ENCODE data around the gene TMOD1.
A peak's percentile ranks its signal among the peaks of the same experiment; 100 is the strongest.

TMOD1 gene

DNA sequence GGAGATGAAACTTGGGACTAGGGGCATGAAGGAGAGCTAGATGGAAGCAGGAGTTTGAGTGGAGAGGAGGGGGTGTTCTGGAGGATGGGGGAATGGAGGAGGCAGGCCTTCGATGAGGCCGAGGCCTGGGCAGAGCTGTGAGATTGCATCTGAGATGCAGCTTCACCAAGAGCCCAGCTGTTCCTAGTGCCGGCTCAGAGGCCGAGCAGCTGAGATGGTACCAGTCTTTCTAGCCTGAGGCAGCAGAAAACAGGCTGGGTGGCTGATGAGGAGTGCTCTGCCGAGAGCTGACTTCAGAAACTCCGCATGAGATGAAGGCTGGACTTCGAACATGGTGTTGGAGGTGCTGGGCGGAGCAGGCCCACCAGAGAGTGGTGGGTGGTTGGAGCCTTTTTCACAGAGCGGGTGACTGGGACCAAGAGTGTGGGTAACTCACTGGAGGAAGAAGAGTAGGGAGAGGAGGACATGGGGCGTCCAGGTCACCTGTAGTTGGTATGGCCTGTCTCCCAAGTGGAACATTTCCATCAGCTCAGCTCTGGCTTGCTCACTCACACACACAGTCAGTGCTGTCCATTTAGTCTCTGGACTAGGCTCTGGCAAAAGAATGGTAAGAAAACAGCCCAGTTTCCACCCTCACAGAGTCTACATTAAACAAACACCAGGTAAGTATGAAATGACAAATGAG lies 54.7 kb downstream of the TMOD1 start:
- Histone ChIP-seq H2BK120ac (ENCODE audit: low read depth, low read length) (no peak overlapping the region), H3K18ac (ENCODE audit: low read depth in 1 of 2, low read length in 2 of 2) (no peak overlapping the region), H2BK12ac (ENCODE audit: low read length in 2 of 2) (no peak overlapping the region), H4K91ac (ENCODE audit: low read length) (no peak overlapping the region), H3K14ac (ENCODE audit: low read length in 2 of 2) (peak overlapping the region in 1 of 2 experiments; percentile 57), H3K9me3 (ENCODE audit: control insufficient read depth, low read length) (no peaks in the 10 kb centered on the region), H3K4me2 (ENCODE audit: low read length, poor library complexity, severe bottlenecking) (no peak overlapping the region), H3K9ac (ENCODE audit: low read length) (no peak overlapping the region), H4K8ac (ENCODE audit: low read length) (no peak overlapping the region), H2AFZ (ENCODE audit: low read depth, low read length) (no peak overlapping the region), H3K4ac (ENCODE audit: low read depth in 1 of 2, low read length in 2 of 2) (no peak overlapping the region), H3K27me3 (ENCODE audit: control insufficient read depth in 1 of 2, insufficient read depth in 1 of 2, low read length in 2 of 2) (peaks cover 18 to 35% of the 10 kb centered on the region in 2 experiments), H3K23ac (ENCODE audit: low read length in 2 of 2) (no peak overlapping the region), H3K4me3 (ENCODE audit: insufficient read depth in 1 of 2, low read depth in 1 of 2, low read length in 2 of 2) (no peak overlapping the region), H3K4me1 (ENCODE audit: control insufficient read depth, insufficient read depth, low read depth, low read length) (no peaks in the 10 kb centered on the region), H3K27ac (ENCODE audit: low read length, poor library complexity, severe bottlenecking) (no peak overlapping the region), H2AK5ac (ENCODE audit: low read length, severe bottlenecking) (no peak overlapping the region), H3K79me1 (replicated peaks; ENCODE audit: low read length, poor library complexity, severe bottlenecking) (no peaks in the 10 kb centered on the region), H2BK15ac (ENCODE audit: low read depth, poor library complexity, severe bottlenecking) (no peak overlapping the region), H2BK5ac (ENCODE audit: low read depth, low read length, poor library complexity, severe bottlenecking) (no peak overlapping the region), H3K36me3 (ENCODE audit: control insufficient read depth in 1 of 2, insufficient read depth in 2 of 2, low read depth in 1 of 2, low read length in 2 of 2) (no peaks in the 10 kb centered on the region)
- no peak for DNase-seq
- 89% methylated on average over 10 of the region's 10 CpGs for WGBS

DNA sequence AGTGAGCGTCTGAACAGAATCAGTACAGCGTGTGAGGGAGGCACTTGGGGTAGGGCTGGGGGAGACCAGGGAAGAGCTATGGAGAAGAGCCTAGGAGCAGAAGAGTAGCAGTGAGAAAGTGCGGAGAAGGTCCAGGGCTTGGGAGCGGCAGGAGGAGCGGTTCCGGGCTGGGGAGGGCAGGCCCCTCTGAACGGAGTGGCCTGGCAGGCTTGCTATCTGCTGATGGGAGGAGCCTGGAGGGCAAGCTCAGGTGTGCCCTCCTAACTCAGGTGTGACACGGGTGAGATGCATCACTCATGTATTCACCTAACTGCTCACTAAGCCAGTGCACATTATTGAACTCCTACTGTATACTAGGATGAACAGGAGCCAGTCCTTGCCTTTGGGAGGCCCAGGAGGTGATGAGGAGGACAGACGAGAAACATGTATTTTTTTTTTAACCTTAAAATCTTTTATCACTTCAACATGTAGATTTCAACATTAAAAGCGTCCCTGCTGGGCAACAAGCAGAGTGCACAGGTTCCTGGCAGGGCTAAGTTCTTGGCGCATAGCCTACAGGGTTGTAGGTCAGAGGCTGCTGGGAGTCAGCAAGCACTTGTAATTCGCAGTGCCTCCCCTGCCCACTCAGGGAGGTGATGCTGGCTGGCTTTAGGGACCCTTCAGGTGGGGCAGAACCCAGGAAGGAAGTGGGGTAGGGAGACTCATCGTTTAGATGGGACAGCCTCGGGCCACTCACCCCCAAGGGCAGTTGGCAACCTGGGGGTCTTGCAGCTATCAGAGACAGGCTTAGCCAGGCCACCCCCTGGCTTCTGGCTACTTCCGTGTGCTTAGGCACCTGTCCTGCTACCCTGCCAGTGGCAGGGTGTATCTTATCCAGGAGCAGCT lies 55.5 kb downstream of the TMOD1 start:
- Histone ChIP-seq H3K4ac (ENCODE audit: low read depth in 1 of 2, low read length in 2 of 2) (no peak overlapping the region), H2AFZ (ENCODE audit: low read depth, low read length) (no peak overlapping the region), H2BK12ac (ENCODE audit: low read length in 2 of 2) (no peak overlapping the region), H3K27ac (ENCODE audit: low read length, poor library complexity, severe bottlenecking) (no peak overlapping the region), H3K14ac (ENCODE audit: low read length in 2 of 2) (no peak overlapping the region), H4K8ac (ENCODE audit: low read length) (no peak overlapping the region), H3K18ac (ENCODE audit: low read depth in 1 of 2, low read length in 2 of 2) (no peak overlapping the region), H2BK15ac (ENCODE audit: low read depth, poor library complexity, severe bottlenecking) (no peak overlapping the region), H3K23ac (ENCODE audit: low read length in 2 of 2) (no peak overlapping the region), H3K79me1 (replicated peaks; ENCODE audit: low read length, poor library complexity, severe bottlenecking) (no peaks in the 10 kb centered on the region), H3K36me3 (ENCODE audit: control insufficient read depth in 1 of 2, insufficient read depth in 2 of 2, low read depth in 1 of 2, low read length in 2 of 2) (no peaks in the 10 kb centered on the region), H2BK5ac (ENCODE audit: low read depth, low read length, poor library complexity, severe bottlenecking) (no peak overlapping the region), H3K4me3 (ENCODE audit: insufficient read depth in 1 of 2, low read depth in 1 of 2, low read length in 2 of 2) (no peak overlapping the region), H4K91ac (ENCODE audit: low read length) (no peak overlapping the region), H3K4me2 (ENCODE audit: low read length, poor library complexity, severe bottlenecking) (no peak overlapping the region), H2AK5ac (ENCODE audit: low read length, severe bottlenecking) (no peak overlapping the region), H3K9ac (ENCODE audit: low read length) (no peak overlapping the region), H3K4me1 (ENCODE audit: control insufficient read depth, insufficient read depth, low read depth, low read length) (no peaks in the 10 kb centered on the region), H2BK120ac (ENCODE audit: low read depth, low read length) (no peak overlapping the region), H3K27me3 (ENCODE audit: control insufficient read depth in 1 of 2, insufficient read depth in 1 of 2, low read length in 2 of 2) (peaks cover 22 to 36% of the 10 kb centered on the region in 2 experiments), H3K9me3 (ENCODE audit: control insufficient read depth, low read length) (no peaks in the 10 kb centered on the region)
- WGBS = 91% methylated on average over 14 of the region's 15 CpGs
- DNase-seq = no peak

DNA sequence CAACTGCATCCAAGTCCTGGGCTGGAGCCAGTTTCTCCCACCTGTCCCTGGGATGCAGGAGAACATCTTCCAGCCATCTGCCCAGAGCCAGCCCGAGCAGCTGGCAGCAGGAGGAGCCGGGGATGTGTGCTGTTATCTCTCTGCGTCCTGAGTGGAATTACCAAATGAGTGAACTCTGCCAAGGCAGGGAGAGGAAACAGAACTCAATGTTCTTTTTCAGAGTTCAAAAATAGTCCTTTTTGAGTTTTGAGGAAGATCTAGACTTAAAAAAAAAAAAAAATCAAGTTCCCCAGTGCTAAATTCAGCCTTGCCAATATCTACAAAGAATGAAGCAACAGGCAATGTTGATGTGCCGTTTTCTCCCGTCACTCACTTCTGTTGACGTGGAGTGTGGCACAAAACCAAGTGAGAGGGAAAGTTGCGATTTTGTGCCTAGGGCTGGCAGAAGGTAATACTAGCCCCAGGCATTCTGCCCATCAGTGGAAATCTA lies 56.2 kb downstream of the TMOD1 start:
- H3K9me3 ChIP-seq (ENCODE audit: control insufficient read depth, low read length) = no peaks in the 10 kb centered on the region
- H2BK120ac ChIP-seq (ENCODE audit: low read depth, low read length) = no peak overlapping the region
- H3K9ac ChIP-seq (ENCODE audit: low read length) = no peak overlapping the region
- H3K18ac ChIP-seq (ENCODE audit: low read depth in 1 of 2, low read length in 2 of 2) = no peak overlapping the region
- H3K27ac ChIP-seq (ENCODE audit: low read length, poor library complexity, severe bottlenecking) = no peak overlapping the region
- DNase-seq = no peak
- no peak overlapping the region for H3K14ac ChIP-seq (ENCODE audit: low read length in 2 of 2)
- no peak overlapping the region for H4K8ac ChIP-seq (ENCODE audit: low read length)
- no peaks in the 10 kb centered on the region for H3K79me1 ChIP-seq (replicated peaks; ENCODE audit: low read length, poor library complexity, severe bottlenecking)
- peaks cover 28 to 36% of the 10 kb centered on the region in 2 experiments for H3K27me3 ChIP-seq (ENCODE audit: control insufficient read depth in 1 of 2, insufficient read depth in 1 of 2, low read length in 2 of 2)
- H2AFZ ChIP-seq (ENCODE audit: low read depth, low read length) = no peak overlapping the region
- H2AK5ac ChIP-seq (ENCODE audit: low read length, severe bottlenecking) = no peak overlapping the region
- H3K23ac ChIP-seq (ENCODE audit: low read length in 2 of 2) = no peak overlapping the region
- H2BK15ac ChIP-seq (ENCODE audit: low read depth, poor library complexity, severe bottlenecking) = no peak overlapping the region
- no peak overlapping the region for H4K91ac ChIP-seq (ENCODE audit: low read length)
- H3K4ac ChIP-seq (ENCODE audit: low read depth in 1 of 2, low read length in 2 of 2) = no peak overlapping the region
- H3K4me2 ChIP-seq (ENCODE audit: low read length, poor library complexity, severe bottlenecking) = no peak overlapping the region
- H2BK12ac ChIP-seq (ENCODE audit: low read length in 2 of 2) = no peak overlapping the region
- no peak overlapping the region for H2BK5ac ChIP-seq (ENCODE audit: low read depth, low read length, poor library complexity, severe bottlenecking)
- H3K4me3 ChIP-seq (ENCODE audit: insufficient read depth in 1 of 2, low read depth in 1 of 2, low read length in 2 of 2) = no peak overlapping the region
- no peaks in the 10 kb centered on the region for H3K4me1 ChIP-seq (ENCODE audit: control insufficient read depth, insufficient read depth, low read depth, low read length)
- no peaks in the 10 kb centered on the region for H3K36me3 ChIP-seq (ENCODE audit: control insufficient read depth in 1 of 2, insufficient read depth in 2 of 2, low read depth in 1 of 2, low read length in 2 of 2)
- 88% methylated on average over 7 of the region's 7 CpGs for WGBS

DNA sequence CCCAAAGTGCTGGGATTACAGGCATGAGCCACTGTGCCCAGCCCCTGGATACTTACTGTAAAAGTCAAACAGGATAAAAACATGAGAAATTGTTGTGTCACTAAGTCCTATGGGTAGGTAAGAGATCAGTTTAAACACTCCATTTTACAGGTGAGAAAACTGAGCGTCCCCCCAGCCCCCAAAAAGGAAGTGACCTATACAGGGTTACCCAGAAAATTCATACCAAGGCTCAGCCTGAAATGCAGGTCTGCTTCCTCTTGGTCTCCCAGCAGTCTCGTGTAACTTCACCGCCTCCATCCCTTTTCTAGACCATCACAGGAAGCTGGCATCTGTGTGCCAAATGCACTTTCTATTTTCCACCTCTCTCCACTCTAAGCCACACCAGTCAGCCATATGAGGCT lies 57.2 kb downstream of the TMOD1 start:
- Histone ChIP-seq H3K23ac (ENCODE audit: low read length in 2 of 2) (no peak overlapping the region), H3K4me3 (ENCODE audit: insufficient read depth in 1 of 2, low read depth in 1 of 2, low read length in 2 of 2) (no peak overlapping the region), H3K9me3 (ENCODE audit: control insufficient read depth, low read length) (no peaks in the 10 kb centered on the region), H4K91ac (ENCODE audit: low read length) (no peak overlapping the region), H3K9ac (ENCODE audit: low read length) (no peak overlapping the region), H3K27me3 (ENCODE audit: control insufficient read depth in 1 of 2, insufficient read depth in 1 of 2, low read length in 2 of 2) (peaks cover 23 to 33% of the 10 kb centered on the region in 2 experiments), H2BK15ac (ENCODE audit: low read depth, poor library complexity, severe bottlenecking) (no peak overlapping the region), H4K8ac (ENCODE audit: low read length) (no peak overlapping the region), H3K18ac (ENCODE audit: low read depth in 1 of 2, low read length in 2 of 2) (no peak overlapping the region), H2BK12ac (ENCODE audit: low read length in 2 of 2) (no peak overlapping the region), H2AFZ (ENCODE audit: low read depth, low read length) (no peak overlapping the region), H3K4ac (ENCODE audit: low read depth in 1 of 2, low read length in 2 of 2) (no peak overlapping the region), H3K36me3 (ENCODE audit: control insufficient read depth in 1 of 2, insufficient read depth in 2 of 2, low read depth in 1 of 2, low read length in 2 of 2) (no peaks in the 10 kb centered on the region), H3K4me2 (ENCODE audit: low read length, poor library complexity, severe bottlenecking) (no peak overlapping the region), H3K27ac (ENCODE audit: low read length, poor library complexity, severe bottlenecking) (no peak overlapping the region), H3K4me1 (ENCODE audit: control insufficient read depth, insufficient read depth, low read depth, low read length) (no peaks in the 10 kb centered on the region), H2AK5ac (ENCODE audit: low read length, severe bottlenecking) (no peak overlapping the region), H3K79me1 (replicated peaks; ENCODE audit: low read length, poor library complexity, severe bottlenecking) (no peaks in the 10 kb centered on the region), H3K14ac (ENCODE audit: low read length in 2 of 2) (no peak overlapping the region), H2BK5ac (ENCODE audit: low read depth, low read length, poor library complexity, severe bottlenecking) (no peak overlapping the region), H2BK120ac (ENCODE audit: low read depth, low read length) (no peak overlapping the region)
- DNase-seq = no peak
- WGBS = 71% methylated on average over 3 of the region's 3 CpGs

Data from mesenchymal stem cell (in vitro differentiated cells and primary cell).